ENCODE measurements around the gene CHFR.

GRCh38 chr12:132853285-132854092 is 33.9 kb downstream of the CHFR start:
- TF ChIP-seq POLR2A (IDR thresholded peaks at IDR 0.05) = no peak
- no peak for TF ChIP-seq CTCF (IDR thresholded peaks at IDR 0.05)
